Renal cortex interstitium (tissue), 15 donors: ENCODE data around the gene SLAMF7. TPM values are rescaled to one million over a fixed set of nuclear protein-coding genes. Genes with fewer than 3 reads are reported as not detected.
"Not testable (repeated sequence)": the region's sequence is repeated elsewhere in the genome, so short reads cannot be mapped to it uniquely, and the experiment has no call there.

ENCODE experiments used
- DNase-seq, 11 donors: peaks; one replicate each; pipeline ENCODE4 v3.0.0-alpha.2; 2013; ENCODE audit warnings: low read depth in 9 of 11, low spot score in 4 of 11; ENCODE audit errors: extremely low read depth in 1 of 11
- long read RNA-seq, 16 experiments: transcript quantifications; one replicate each; lab custom pipeline, GENCODE V29; 2026
- polyA plus RNA-seq, 3 donors: library from polyadenylated mRNA; unstranded; fragments of 120-200 nt; gene quantifications; one replicate each; pipeline ENCODE4 v1.2.1, GENCODE V29; 2013; ENCODE audit not compliant: insufficient read length in 3 of 3

SLAMF7 gene
- polyA plus RNA-seq: under 1 TPM; 0.33 to 0.40 (median 0.33) TPM
- long read RNA-seq, donor 1: 0 reads
- long read RNA-seq, donor 2: 0 reads
- long read RNA-seq, donor 3: 0 reads
- long read RNA-seq, donor 4: 0 reads
- long read RNA-seq, donor 5: 0 reads
- long read RNA-seq, donor 6: 0 reads
- long read RNA-seq, donor 7: 0 reads
- long read RNA-seq, donor 8: 0 reads
- long read RNA-seq, donor 9: 0 reads
- long read RNA-seq, donor 10: 0 reads
- long read RNA-seq, donor 11: 0 reads
- long read RNA-seq, donor 12: 0 reads
- long read RNA-seq, donor 13: 0 reads
- long read RNA-seq, donor 14: 0 reads
- long read RNA-seq, donor 15: 0 reads
- long read RNA-seq, donor 16: 0 reads

- no peak for DNase-seq
Measured at GRCh38 chr1:160739098-160739511, at the start of gene SLAMF7. TSS of gene SLAMF7 (plus strand) at chr1:160739247. CDS start at chr1:160739302, 55 bp downstream.

GRCh38 chr1:160692390-160692789 is 46.7 kb upstream of the SLAMF7 start:
- not testable (repeated sequence) for DNase-seq

GRCh38 chr1:160702100-160702499 is 36.9 kb upstream of the SLAMF7 start:
- no peak for DNase-seq

GRCh38 chr1:160704250-160704649 is 34.8 kb upstream of the SLAMF7 start:
- no peak for DNase-seq

GRCh38 chr1:160705212-160705621 is 33.8 kb upstream of the SLAMF7 start:
- DNase-seq: not testable (repeated sequence)

GRCh38 chr1:160705742-160706141 is 33.3 kb upstream of the SLAMF7 start:
- DNase-seq: no peak

- DNase-seq: no peak
Measured at GRCh38 chr1:160706526-160707235, 32.4 kb upstream of the SLAMF7 start.

- no peak for DNase-seq
Measured at GRCh38 chr1:160707236-160708064, 31.6 kb upstream of the SLAMF7 start.

GRCh38 chr1:160708118-160708517 is 30.9 kb upstream of the SLAMF7 start:
- no peak for DNase-seq

- no peak for DNase-seq
Measured at GRCh38 chr1:160708801-160709200, 30.2 kb upstream of the SLAMF7 start.

GRCh38 chr1:160709715-160710114 is 29.3 kb upstream of the SLAMF7 start:
- no peak for DNase-seq

- DNase-seq: no peak
Measured at GRCh38 chr1:160710517-160711252, 28.4 kb upstream of the SLAMF7 start.

- no peak for DNase-seq
Measured at GRCh38 chr1:160711276-160711601, 27.8 kb upstream of the SLAMF7 start.

GRCh38 chr1:160711602-160712311 is 27.3 kb upstream of the SLAMF7 start, which contains the start of gene CD48:
TSS of gene CD48 (minus strand) at chr1:160711822. CDS start at chr1:160711763, 59 bp downstream.
- no peak for DNase-seq

GRCh38 chr1:160712525-160713080 is 26.4 kb upstream of the SLAMF7 start:
- DNase-seq: not testable (repeated sequence)

GRCh38 chr1:160713161-160713560 is 25.9 kb upstream of the SLAMF7 start:
- DNase-seq: no peak

GRCh38 chr1:160714034-160714648 is 24.9 kb upstream of the SLAMF7 start:
- not testable (repeated sequence) for DNase-seq

- no peak for DNase-seq
Measured at GRCh38 chr1:160716013-160716412, 23.0 kb upstream of the SLAMF7 start.
